IMR-90 (cell line): ENCODE measurements around the gene TLDC2. TPM values are rescaled to one million over a fixed set of nuclear protein-coding genes. Genes with fewer than 3 reads are reported as not detected.

ENCODE experiments used
- ATAC-seq: fragments of 200-7000 bp; cut with Tn5 transposase; 2 replicates; pipeline ENCODE4 v1.9.1; 2020; ENCODE audit warnings: low read depth, mild to moderate bottlenecking, moderate library complexity
- BruUV-seq: library from RNA; stranded (reverse); fragments of 400-500 nt; replicated peaks from 2 replicates; lab custom pipeline; 2021; lab: Mats Ljungman, UMichigan
- CTCF ChIA-PET: fragments of 300-600 bp; formaldehyde crosslinking; extraction: SDS; loops from one replicate; lab custom pipeline; 2021; ENCODE audit warnings: antibody characterized with exemption; lab: Yijun Ruan, JAX
- POLR2A ChIA-PET: fragments of 300-600 bp; sonication (Branson Sonifier 250); formaldehyde crosslinking; loops from one replicate; lab custom pipeline; 2022; ENCODE audit warnings: antibody characterized with exemption; ENCODE audit not compliant: unreplicated experiment; lab: Charles Lee
- DNase-seq: peaks from one replicate; pipeline ENCODE4 v3.0.0; 2013
- H2AFZ ChIP-seq: replicated peaks from 2 replicates; pipeline ENCODE3; 2013; ENCODE audit warnings: low read length, mild to moderate bottlenecking; ENCODE audit not compliant: poor library complexity
- H2AK5ac ChIP-seq: 2 replicates; pipeline ENCODE4 v1.6.1; 2013; ENCODE audit warnings: low read depth, low read length, inconsistent platforms
- H2AK9ac ChIP-seq: replicated peaks from 2 replicates; pipeline ENCODE3; 2013; ENCODE audit warnings: mild to moderate bottlenecking, low read depth, low read length, moderate library complexity; ENCODE audit not compliant: poor library complexity
- H2BK120ac ChIP-seq: 2 replicates; pipeline ENCODE4 v1.6.1; 2013; ENCODE audit warnings: low read depth, low read length, inconsistent platforms
- H2BK15ac ChIP-seq: 3 replicates; pipeline ENCODE4 v1.6.1; 2013; ENCODE audit warnings: low read depth, low read length, inconsistent platforms
- H2BK20ac ChIP-seq: 2 replicates; pipeline ENCODE4 v1.6.1; 2013; ENCODE audit warnings: low read depth, mild to moderate bottlenecking, inconsistent platforms, low read length, moderate library complexity
- H2BK5ac ChIP-seq: 2 replicates; pipeline ENCODE4 v1.6.1; 2013; ENCODE audit warnings: mild to moderate bottlenecking, low read depth, low read length, inconsistent platforms; ENCODE audit not compliant: poor library complexity, severe bottlenecking
- H3K14ac ChIP-seq: replicated peaks from 2 replicates; pipeline ENCODE4 v1.6.1; 2013; ENCODE audit warnings: low read depth, low read length, inconsistent platforms
- H3K18ac ChIP-seq: 2 replicates; pipeline ENCODE4 v1.6.1; 2013; ENCODE audit warnings: low read depth, low read length, control low read depth
- H3K23ac ChIP-seq: 2 replicates; pipeline ENCODE4 v1.6.1; 2013; ENCODE audit warnings: low read depth, low read length, inconsistent platforms
- H3K27ac ChIP-seq: 2 replicates; pipeline ENCODE4 v1.5.1; 2013; ENCODE audit warnings: mild to moderate bottlenecking, control low read depth, low read length; ENCODE audit not compliant: insufficient read depth
- H3K27me3 ChIP-seq: 2 replicates; pipeline ENCODE4 v1.6.1; 2013; ENCODE audit warnings: low read length; ENCODE audit not compliant: control insufficient read depth, insufficient read depth
- H3K36me3 ChIP-seq: 2 replicates; pipeline ENCODE4 v1.6.1; 2013; ENCODE audit warnings: low read length, mixed read lengths; ENCODE audit not compliant: control insufficient read depth, insufficient read depth
- H3K4ac ChIP-seq: 2 replicates; pipeline ENCODE4 v1.6.1; 2013; ENCODE audit warnings: low read depth, low read length, inconsistent platforms
- H3K4me1 ChIP-seq: 2 replicates; pipeline ENCODE4 v1.6.1; 2013; ENCODE audit warnings: low read length, mixed read lengths; ENCODE audit not compliant: control insufficient read depth, insufficient read depth
- H3K4me2 ChIP-seq: 2 replicates; pipeline ENCODE4 v1.6.1; 2013; ENCODE audit warnings: low read depth, mild to moderate bottlenecking, control low read depth, low read length, moderate library complexity
- H3K4me3 ChIP-seq: 2 replicates; pipeline ENCODE4 v1.5.1; 2013; ENCODE audit warnings: low read depth, mild to moderate bottlenecking, control low read depth, low read length, moderate library complexity; ENCODE audit not compliant: insufficient read depth
- H3K56ac ChIP-seq: 2 replicates; pipeline ENCODE4 v1.6.1; 2013; ENCODE audit warnings: low read length, inconsistent platforms; ENCODE audit not compliant: insufficient read depth; ENCODE audit errors: extremely low read depth
- H3K79me1 ChIP-seq, 2 experiments: 2 replicates each; pipeline ENCODE4 v1.6.1; 2013; ENCODE audit warnings: low read length in 2 of 2, inconsistent platforms in 1 of 2, low read depth in 1 of 2
- H3K9ac ChIP-seq: 2 replicates; pipeline ENCODE4 v1.6.1; 2013; ENCODE audit warnings: low read depth, low read length, control low read depth
- H3K9me1 ChIP-seq: 2 replicates; pipeline ENCODE4 v1.6.1; 2013; ENCODE audit warnings: low read length, inconsistent platforms; ENCODE audit not compliant: insufficient read depth
- H3K9me3 ChIP-seq: 2 replicates; pipeline ENCODE4 v1.6.1; 2013; ENCODE audit warnings: low read length; ENCODE audit not compliant: control insufficient read depth, insufficient read depth
- H4K20me1 ChIP-seq: 2 replicates; pipeline ENCODE4 v1.6.1; 2013; ENCODE audit warnings: low read length, inconsistent platforms; ENCODE audit not compliant: insufficient read depth
- H4K5ac ChIP-seq: 2 replicates; pipeline ENCODE4 v1.6.1; 2013; ENCODE audit warnings: mild to moderate bottlenecking, low read depth, low read length, control low read depth
- H4K8ac ChIP-seq, 2 experiments: 2 replicates each; pipeline ENCODE4 v1.6.1; 2013; ENCODE audit warnings: low read depth in 2 of 2, low read length in 2 of 2, control low read depth in 1 of 2, inconsistent platforms in 1 of 2
- H4K91ac ChIP-seq: 2 replicates; pipeline ENCODE4 v1.6.1; 2013; ENCODE audit warnings: low read depth, low read length, inconsistent platforms; ENCODE audit not compliant: insufficient read depth
- CEBPB ChIP-seq: IDR thresholded peaks from 2 replicates; pipeline ENCODE4 v1.6.1; 2012; ENCODE audit warnings: low read depth, low read length, improper control_type of control experiment
- MAFK ChIP-seq: IDR thresholded peaks from 2 replicates; pipeline ENCODE4 v1.6.1; 2012; ENCODE audit warnings: low read depth, low read length, improper control_type of control experiment
- MXI1 ChIP-seq: IDR thresholded peaks from 2 replicates; pipeline ENCODE4 v1.6.1; 2012; ENCODE audit warnings: low read depth, mild to moderate bottlenecking, low read length, moderate library complexity, borderline replicate concordance
- RAD21 ChIP-seq: IDR thresholded peaks from 2 replicates; pipeline ENCODE4 v1.6.1; 2012; ENCODE audit warnings: low read length, improper control_type of control experiment
- RFX5 ChIP-seq: IDR thresholded peaks from 2 replicates; pipeline ENCODE4 v1.8.0; 2012; ENCODE audit warnings: low read depth, mild to moderate bottlenecking, low read length, moderate library complexity
- WGBS, 2 experiments: methylation state at CpG; one replicate each; pipeline versions ENCODE4 v1.1.5 to v1.1.7; 2013; ENCODE audit warnings: missing lambda C conversion rate in 2 of 2; ENCODE audit not compliant: insufficient read length in 1 of 2; ENCODE audit errors: extremely low coverage in 2 of 2; 5-methylcytosine and 5-hydroxymethylcytosine counted together
- dilution Hi-C: fragments of 300-500 bp; cut with HindIII; formaldehyde crosslinking; loops from one replicate; pipeline ENCODE4 v1.14.3; 2018; ENCODE audit warnings: low sequenced_read_pairs; ENCODE audit not compliant: unreplicated experiment
- in situ Hi-C: fragments of 300-500 bp; cut with MboI; formaldehyde crosslinking; loops from 3 replicates; pipeline ENCODE4 v1.14.3; 2019; ENCODE audit warnings: low sequenced_read_pairs, inconsistent platforms, mixed read lengths
- intact Hi-C: fragments of 100-400 bp; cut with micrococcal nuclease; formaldehyde crosslinking; loops from 2 replicates; pipeline ENCODE4 v1.10.0; 2022
- polyA plus RNA-seq, 3 experiments: library from polyadenylated mRNA; depleted of rRNA; stranded (reverse); fragments of >200 nt; gene quantifications; 2 replicates each; pipeline ENCODE4 v1.2.3, GENCODE V29; 2012; ENCODE audit warnings: low replicate concordance in 1 of 3
- total RNA-seq: library from RNA; depleted of rRNA; stranded (reverse); fragments of >200 nt; gene quantifications from 2 replicates; pipeline ENCODE4 v1.2.3, GENCODE V29; 2012
- TF ChIP-seq, protein P1 (sequence below): conservative IDR thresholded peaks from 2 replicates; pipeline ENCODE4 v1.5.1; 2012; ENCODE audit warnings: mild to moderate bottlenecking, low read depth, low read length, improper control_type of control experiment

Gene TLDC2
- total and polyA plus RNA-seq, 2 of the 4 experiments (the other 2 are of a cell fraction) = 0.18 to 0.19 TPM

DNA sequence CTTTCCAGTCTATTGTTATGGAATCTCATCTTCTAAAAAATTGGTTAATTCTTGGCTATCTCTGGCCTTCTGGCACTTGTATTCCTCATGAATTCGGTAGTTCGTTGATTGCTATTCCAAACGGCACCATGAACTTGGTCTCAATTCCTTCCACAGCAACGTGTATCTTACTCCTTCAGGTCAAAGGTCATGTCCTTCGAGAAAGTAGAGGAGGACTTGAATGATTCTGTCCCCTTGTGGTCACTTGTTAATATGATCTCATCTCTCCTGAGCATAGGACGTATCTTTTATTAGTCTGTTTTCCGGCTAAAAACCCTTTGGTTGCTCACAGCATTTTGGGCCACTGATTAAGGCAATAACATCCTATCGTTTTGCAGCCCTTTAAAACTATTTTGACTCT, 9.4 kb downstream of the TLDC2 start:
- no peak overlapping the region for H2BK120ac ChIP-seq
- DNase-seq = no peak
- no peak overlapping the region for H4K91ac ChIP-seq
- H2AK5ac ChIP-seq = no peak overlapping the region
- no peak overlapping the region for H3K4me3 ChIP-seq
- no peaks in the 10 kb centered on the region for H3K36me3 ChIP-seq
- intact Hi-C loops = loop anchor here (5.0 to 10.0 kb wide), 2 partner anchors 93 to 271 kb away; no protein-coding TSS in a partner anchor
- no CpG with 5 or more reads among the region's 8 CpGs for WGBS, 2 experiments
- no peak overlapping the region for H3K9ac ChIP-seq
- no peaks in the 10 kb centered on the region for H3K9me3 ChIP-seq
- no peak overlapping the region for H4K5ac ChIP-seq
- H3K4ac ChIP-seq = no peak overlapping the region
- no peak overlapping the region for H2AK9ac ChIP-seq
- no peak overlapping the region for H2BK5ac ChIP-seq
- H3K4me1 ChIP-seq = no peaks in the 10 kb centered on the region; the same call in 1 of the 2 replicates
- TF ChIP-seq RAD21 = no peak
- TF ChIP-seq, protein P1, sequence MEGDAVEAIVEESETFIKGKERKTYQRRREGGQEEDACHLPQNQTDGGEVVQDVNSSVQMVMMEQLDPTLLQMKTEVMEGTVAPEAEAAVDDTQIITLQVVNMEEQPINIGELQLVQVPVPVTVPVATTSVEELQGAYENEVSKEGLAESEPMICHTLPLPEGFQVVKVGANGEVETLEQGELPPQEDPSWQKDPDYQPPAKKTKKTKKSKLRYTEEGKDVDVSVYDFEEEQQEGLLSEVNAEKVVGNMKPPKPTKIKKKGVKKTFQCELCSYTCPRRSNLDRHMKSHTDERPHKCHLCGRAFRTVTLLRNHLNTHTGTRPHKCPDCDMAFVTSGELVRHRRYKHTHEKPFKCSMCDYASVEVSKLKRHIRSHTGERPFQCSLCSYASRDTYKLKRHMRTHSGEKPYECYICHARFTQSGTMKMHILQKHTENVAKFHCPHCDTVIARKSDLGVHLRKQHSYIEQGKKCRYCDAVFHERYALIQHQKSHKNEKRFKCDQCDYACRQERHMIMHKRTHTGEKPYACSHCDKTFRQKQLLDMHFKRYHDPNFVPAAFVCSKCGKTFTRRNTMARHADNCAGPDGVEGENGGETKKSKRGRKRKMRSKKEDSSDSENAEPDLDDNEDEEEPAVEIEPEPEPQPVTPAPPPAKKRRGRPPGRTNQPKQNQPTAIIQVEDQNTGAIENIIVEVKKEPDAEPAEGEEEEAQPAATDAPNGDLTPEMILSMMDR = 0 out of 2 replicates have a peak, but pooled peaks have one; percentile 6
- no peak for TF ChIP-seq MAFK
- no peak for TF ChIP-seq RFX5
- TF ChIP-seq MXI1 = no peak
- no peak for TF ChIP-seq CEBPB
- H3K79me1 ChIP-seq = no peaks in the 10 kb centered on the region
- H2BK15ac ChIP-seq = no peak overlapping the region
- no peak overlapping the region for H2AFZ ChIP-seq
- CTCF ChIA-PET = interaction anchor here (0.6 kb wide), 1 partner anchor 50 kb away, joined by 3 read pairs; no protein-coding TSS in a partner anchor
- no peak overlapping the region for H3K23ac ChIP-seq
- no peak overlapping the region for H4K8ac ChIP-seq
- no peak overlapping the region for H3K56ac ChIP-seq
- H2BK20ac ChIP-seq = no peak overlapping the region
- in situ Hi-C loops = loop anchor here (5.0 kb wide), 1 partner anchor 273 kb away; no protein-coding TSS in a partner anchor
- no peaks in the 10 kb centered on the region for H3K9me1 ChIP-seq
- H3K4me2 ChIP-seq = no peak overlapping the region
- POLR2A ChIA-PET = interaction anchor here (0.6 kb wide), 1 partner anchor 54 kb away, joined by 3 read pairs; no protein-coding TSS in a partner anchor
- no peaks in the 10 kb centered on the region for H4K20me1 ChIP-seq
- dilution Hi-C loops = no loop called here
- no peak overlapping the region for H3K18ac ChIP-seq
- H3K14ac ChIP-seq = no peak overlapping the region
- no TSS peak for BruUV-seq
- H3K27ac ChIP-seq = no peak overlapping the region
- no peak for ATAC-seq
- H3K27me3 ChIP-seq = peaks cover 2% of the 10 kb centered on the region; the same call in 1 of the 2 replicates
